Measurements from ENCODE around the gene TNNT3. TPM values are rescaled to one million over a fixed set of nuclear protein-coding genes. Genes with fewer than 3 reads are reported as not detected.
"Not testable (repeated sequence)": the region's sequence is repeated elsewhere in the genome, so short reads cannot be mapped to it uniquely, and the experiment has no call there.

The TNNT3 gene
- total RNA-seq, result not detected in 2 replicates

DNA sequence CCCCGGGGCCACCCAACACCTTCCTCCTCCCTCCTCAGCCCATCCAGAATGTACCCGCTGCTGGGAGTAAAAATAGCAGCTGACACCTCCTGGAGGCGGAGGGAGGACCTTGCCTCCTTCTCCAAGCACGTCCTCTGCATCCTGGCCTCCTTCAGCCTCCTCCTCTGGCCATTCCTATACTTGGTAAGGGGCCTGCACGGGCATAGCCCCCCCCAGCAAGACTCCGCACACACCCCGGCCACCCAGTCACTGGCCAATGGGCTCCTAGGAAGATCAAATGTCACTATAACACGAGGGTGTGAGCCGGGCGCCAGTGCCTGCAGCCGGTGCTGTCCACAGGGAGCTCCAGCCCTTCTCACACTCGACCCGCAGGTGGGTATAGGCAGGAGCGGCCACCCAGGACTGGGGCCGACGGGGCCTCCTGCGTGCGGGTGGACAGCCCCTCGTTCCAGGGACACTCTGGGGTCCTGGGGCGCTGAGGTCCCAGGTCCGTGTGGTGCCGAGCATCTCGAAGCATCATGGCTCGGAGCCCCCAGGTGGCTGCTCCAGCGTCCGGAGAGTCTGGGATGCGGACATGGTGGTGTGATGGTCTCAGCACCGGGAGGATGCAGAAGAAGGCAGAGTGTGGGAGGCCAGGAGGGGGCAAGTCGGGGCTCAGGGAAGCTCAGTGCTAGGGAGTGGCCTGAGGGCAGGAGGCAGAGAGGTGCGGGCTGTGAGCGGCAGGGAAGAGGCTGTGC is at the start of gene TNNT3:
Gene TNNT3, plus strand, starts transcription at position 313 of the 737 bp plus-strand sequence. CDS start 3,172 bp downstream, outside the sequence.
- DNase-seq, result no peak

DNA sequence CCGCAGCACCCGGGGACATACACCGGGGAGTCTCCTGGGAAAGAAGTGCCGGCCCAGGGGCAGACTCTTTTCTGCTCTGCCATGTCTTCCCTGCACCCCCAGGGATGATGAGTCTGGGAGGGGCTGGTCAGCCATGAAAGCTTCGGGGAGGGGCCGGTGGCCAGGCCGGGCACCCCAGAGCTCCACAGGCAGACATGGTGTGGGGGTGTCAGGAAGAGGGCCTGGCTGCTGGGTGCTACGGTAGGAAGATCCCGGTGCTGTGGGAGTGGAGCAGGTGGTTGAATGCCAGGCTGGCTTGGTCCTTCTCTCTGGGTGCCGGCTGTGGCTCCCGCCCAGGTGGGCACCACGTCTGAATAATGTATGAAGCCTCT is 49.2 kb upstream of the TNNT3 start:
- no peak for DNase-seq

DNA sequence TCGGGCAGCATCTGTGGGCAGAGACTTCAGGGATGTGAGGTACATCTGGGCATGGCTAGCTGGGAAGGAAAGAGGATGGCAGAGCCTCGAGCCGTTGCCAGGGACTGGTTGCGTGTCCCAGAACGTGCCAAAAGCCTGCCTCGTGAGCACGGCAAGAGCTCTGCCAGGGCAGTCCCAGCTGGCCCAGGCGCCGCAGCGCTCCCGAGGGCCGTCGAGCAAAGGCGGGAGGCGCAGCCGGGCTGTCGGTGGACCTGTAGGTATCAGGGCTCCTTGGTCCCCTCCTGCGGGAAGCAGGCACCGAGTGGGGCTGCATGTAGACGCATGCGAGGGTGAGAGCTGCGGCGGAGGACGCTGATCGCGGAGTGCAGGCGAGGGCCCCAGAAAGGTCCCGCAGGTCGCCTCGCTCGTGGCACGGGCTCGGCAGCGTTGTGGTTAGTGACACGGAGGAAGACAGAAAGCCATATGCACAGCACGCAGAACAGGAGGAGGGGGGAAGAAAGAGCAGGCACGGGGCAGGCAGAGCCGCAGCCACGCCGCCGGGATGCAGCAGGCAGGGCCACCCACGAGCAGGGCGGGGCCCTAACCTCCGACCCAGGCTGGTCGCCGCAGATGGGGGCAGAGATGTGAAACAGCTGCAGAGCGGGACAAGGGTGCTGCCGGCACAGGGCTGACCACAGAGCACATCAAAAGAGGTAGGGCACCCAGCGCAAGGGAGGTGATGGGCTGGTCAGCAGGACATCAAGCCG is 48.6 kb upstream of the TNNT3 start:
- DNase-seq, result no peak

DNA sequence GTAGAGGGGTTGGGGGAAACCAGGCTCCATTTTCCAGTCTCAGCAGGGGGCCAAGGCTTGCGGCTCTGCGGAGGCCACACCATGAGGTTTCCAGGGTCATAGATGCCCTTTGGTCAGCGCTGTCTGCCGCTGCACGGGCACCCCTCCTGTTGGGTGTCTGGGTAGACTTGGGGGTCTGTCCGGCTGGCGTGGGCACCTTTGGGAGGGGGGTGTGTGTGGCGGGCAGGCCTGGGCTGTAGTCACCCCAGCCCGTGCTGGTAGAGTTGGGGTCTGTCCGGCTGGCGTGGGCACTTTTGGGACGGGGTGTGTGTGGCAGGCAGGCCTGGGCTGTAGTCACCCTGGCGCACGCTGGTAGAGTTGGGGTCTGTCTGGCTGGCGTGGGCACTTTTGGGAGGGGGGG is 48.0 kb upstream of the TNNT3 start:
- no peak for DNase-seq

DNA sequence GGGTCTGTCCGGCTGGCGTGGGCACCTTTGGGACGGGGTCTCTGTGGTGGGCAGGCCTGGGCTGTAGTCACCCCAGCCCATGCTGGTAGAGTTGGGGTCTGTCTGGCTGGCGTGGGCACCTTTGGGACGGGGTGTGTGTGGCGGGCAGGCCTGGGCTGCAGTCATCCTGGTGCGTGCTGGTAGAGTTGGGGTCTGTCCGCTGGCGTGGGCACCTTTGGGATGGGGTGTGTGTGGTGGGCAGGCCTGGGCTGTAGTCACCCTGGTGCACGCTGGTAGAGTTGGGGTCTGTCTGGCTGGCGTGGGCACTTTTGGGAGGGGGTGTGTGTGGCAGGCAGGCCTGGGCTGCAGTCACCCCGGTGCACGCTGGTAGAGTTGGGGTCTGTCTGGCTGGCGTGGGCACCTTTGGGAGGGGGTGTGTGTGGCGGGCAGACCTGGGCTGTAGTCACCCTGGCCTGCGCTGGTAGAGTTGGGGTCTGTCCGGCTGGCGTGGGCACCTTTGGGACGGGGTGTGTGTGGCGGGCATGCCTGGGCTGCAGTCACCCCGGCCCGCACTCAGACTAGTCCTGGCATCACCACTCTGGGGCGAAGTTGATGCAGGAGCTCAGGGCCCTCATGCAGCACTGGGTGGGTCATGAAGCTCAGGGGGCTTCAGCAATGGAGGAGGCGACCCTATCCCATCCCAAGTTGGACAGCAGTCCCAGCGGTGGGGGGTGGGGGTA is 47.1 kb upstream of the TNNT3 start:
- DNase-seq, result no peak

DNA sequence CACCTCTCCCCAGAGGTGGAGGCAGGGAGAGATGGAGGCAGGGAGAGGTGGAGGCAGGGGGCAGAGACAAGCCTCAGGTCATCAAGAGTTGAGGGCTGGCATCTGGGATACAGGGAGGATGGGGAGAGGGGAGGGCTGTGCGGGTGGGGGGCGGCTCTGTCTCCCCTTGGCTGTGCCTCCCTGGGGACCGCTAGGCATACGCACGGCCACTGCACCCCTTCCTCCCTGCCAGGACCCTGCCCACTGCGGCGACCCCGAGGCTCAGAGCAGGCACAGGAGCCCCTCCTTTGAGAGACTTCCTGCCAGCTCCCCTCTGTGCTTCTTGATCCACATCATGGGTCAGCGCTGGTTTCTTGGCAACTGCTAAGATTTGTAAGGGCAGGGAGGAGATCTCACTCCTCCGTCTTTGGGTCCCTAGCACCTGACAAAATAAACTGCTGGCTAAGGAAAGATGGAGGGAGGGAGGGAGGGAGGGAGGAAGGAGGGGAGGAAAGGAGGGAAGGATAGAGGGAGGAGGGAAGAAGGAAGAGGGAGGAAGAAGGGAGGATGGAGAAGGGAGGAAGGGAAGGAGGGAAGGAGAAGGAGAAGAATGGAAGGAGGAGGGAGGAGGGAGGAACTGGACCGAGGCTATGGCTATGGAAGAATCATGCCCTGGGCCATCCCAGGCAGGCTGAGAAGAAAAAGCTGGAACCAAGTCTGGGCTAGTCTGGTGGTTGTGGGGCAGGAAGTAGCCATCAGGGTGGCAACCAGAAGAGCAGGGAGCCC is 46.3 kb upstream of the TNNT3 start:
- DNase-seq, result no peak

DNA sequence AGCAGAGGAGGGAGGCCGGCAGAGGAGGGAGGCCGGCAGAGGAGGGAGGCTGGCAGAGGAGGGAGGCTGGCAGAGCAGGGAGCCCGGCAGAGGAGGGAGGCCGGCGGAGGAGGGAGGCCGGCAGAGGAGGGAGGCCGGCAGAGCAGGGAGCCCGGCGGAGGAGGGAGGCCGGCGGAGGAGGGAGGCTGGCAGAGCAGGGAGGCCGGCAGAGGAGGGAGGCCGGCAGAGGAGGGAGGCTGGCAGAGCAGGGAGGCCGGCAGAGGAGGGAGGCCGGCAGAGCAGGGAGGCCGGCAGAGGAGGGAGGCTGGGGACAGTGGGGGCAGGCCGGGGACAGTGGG is 45.7 kb upstream of the TNNT3 start:
- DNase-seq, result not testable (repeated sequence)

DNA sequence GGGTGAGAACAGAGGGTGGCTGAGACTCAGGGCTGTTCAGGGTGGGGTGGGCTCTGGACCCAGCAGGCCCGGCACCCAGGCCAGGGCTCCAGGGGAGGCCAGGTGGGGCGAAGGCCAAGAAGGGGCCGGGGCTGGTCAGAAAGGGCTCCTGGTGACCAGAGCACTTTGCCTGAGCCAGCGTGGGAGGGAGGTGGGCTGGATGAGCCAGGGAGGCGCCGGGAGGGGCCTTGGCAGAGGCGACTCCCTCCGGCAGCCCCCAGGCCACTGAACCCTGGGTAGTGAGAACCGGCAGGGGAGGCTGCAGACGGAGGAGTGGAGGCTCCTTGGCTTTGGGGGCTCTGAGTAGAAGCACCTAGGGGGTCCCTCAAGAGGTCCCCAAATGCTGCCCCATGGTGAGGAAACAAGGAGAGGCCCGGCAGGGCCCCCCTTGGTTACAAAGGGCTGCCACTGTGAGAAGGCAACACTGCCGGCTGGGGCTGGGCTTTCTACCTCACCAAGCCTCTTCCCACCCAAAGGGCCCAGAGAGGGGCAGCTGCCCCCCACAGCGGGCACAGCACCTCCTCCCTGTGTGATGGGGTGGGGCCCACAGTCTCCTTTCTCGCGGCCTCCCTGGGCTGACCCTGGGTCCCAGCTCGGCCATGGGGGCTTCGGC is 44.9 kb upstream of the TNNT3 start:
- DNase-seq, result not testable (repeated sequence)

DNA sequence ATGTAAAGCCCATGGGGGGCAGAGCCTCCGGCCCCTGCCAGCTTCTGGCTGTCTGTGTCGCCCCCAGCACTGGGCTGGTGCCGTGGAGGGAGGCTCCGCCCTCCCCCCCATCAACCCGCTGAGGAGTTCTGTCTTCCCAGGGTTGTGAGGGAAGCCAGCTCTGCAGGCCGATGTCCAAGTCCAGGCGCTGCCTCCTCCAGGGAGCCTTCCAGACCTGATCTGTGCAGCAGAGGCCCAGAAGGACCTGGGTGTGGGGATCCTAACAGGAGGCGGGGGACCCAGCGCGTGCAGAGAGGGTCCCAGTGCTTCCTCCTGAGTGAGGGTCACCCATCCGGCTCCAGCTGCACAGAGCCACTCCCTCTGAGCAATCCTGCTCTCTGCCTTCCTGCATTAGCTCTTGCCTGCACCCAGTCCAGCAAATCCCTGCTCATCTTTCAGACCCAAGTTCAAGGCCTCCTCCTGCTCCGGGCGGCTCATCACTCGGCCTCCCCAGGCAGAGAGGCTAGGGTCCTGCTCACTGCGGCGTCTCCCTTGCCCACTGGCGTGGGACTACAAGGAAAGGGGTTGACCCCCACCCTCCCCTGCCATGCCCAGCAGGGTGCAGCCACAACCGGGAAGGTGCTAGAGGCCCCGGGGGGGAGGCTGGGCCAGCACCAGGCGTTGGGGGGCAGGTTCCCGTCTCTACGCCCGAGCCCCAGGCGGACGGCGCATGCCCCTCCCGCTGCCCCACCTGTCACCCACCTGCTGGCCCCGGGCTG is 44.2 kb upstream of the TNNT3 start:
- no peak for DNase-seq

DNA sequence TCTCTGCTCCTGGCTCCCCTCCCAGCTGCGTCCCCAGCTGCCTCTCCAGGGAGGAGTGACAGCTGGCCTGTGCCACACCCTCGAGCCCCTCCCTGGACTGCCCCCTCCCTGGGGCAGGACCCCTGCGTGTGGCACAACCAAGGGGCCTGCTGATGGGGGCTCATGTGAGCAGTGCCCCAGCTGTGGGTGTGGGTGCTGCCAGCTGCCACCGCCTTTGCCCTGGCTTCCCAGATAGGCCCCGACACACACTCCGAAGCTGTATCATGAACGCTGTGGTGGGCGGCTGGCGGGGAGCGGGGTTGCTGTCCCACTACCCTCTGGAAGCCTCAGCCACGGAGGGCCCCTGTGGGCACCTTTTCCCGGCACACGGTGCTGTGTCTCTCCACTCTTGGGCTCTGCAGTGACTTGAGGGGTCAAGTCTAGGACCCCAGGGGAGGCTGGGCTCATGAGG is 43.6 kb upstream of the TNNT3 start:
- not testable (repeated sequence) for DNase-seq

DNA sequence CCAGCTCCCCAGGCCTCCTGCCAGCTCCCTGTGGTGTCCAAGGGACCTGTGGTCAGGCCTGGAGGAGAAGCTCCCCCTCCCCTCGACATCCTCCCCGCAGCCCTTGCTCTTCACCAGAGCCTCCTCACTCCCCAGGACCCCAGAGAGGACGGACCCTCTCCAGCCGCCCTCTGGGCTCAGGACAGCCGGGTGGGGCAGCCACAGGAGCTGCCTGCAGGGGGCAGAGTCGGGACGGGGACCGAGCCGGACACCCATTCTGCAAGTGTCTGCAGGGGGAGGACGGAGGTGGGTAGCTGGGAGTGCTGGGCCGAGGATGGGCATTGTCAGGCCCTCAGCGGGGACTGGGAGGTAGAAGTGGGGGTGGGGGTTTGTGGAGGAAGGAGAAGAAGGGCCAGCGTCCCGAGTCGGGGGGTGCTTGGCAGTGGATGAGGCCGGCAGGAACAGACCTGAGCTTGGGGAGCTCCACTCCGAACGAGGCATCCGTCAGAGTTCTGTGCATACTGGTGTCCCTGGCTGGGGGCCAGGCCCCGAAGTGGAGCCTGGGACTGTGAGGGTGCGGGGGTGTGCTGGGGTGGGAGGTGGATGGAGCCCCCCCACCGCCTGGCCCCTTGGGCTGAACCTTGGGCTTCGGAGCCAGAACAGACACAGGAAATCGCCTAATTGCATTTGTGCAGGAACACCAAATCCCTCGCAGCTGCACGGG is 43.0 kb upstream of the TNNT3 start:
- DNase-seq, result peak; percentile 67

DNA sequence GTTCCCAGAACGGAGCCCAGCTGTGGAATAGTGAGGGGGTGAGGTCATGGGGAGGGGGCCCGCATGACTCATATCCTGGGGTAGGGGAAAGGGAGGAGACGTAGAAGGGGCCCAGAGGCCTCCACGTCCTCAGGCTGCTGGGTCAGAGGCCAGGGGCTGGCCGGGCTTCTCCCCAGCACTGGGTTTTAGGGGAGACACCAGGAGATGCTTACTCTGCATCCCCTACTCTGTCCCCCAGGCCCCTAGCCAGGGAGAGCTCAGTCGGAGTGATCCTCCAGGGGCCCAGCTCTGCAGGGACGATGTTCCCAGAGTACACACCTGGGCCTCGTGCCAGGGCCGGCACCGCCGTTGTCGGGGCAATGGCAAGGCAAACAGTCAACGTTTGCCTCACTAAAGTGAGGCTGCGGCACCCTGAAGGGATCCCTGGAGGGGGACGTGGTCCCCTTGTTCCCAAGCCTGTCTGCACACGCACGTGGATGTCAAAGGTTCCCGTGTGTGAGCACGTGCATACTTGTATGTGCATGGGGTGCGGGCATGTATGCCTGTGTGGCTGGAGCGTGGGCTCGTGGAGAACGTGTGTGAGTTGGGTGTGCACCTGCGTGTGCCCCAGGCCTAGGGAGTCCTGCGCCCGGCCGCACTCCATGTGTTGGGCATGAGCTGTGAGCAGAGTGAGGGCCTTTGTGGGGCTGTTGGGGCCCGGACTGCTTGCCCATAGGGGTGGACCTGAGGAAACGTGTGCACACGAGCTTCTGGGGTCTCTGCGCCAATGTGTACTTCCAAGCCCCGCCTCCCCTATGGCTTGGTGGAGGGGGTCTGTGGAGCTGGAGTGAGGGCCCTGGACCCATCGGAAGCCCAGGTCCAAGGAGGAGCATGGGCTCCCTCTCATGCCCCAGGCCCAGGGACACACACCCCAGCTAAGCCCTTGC is 42.0 kb upstream of the TNNT3 start:
- no peak for DNase-seq

DNA sequence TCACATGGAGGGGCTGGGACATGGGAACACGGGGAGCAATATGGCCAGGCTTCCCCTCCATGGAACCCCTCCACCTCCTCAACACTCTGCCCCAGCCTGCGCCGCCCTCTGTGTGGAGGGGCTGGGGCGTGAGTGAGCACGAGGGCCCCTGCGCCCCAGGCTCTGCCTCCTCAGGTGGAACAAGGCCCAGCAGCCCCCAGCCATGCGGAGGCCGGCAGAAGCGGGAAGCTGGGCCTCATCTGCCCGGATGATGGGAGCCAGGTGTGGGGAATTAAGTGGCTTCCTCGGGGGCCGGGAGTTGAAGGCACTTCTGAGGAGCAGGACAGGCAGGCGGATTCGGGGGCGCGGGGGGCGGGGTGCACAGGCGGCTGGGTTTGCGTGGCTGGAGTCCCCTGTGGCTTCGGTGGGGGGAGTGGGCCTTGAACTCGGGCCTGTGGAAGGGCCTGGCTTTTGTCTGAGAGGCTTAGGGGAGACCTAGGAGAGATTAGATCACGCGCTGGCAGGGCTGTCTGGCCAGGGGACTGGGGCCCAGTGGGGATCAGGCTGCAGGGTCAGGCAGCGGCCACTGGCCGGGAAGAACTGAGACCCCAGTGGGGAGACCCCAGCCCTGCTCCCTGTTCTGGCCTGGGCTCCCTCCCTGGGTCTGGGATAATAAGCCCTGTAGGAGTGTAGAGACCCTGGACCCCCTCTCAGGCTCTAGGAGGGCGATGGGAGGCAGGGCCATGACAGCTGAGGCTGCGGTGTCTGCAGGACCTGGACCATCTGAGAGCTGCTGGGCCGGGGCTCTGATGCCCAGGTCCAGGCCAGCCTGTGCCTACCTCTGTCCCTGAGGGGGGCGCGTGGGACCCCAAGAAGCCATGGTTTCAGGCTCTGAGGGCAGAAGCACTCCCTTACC is 41.1 kb upstream of the TNNT3 start:
- no peak for DNase-seq

DNA sequence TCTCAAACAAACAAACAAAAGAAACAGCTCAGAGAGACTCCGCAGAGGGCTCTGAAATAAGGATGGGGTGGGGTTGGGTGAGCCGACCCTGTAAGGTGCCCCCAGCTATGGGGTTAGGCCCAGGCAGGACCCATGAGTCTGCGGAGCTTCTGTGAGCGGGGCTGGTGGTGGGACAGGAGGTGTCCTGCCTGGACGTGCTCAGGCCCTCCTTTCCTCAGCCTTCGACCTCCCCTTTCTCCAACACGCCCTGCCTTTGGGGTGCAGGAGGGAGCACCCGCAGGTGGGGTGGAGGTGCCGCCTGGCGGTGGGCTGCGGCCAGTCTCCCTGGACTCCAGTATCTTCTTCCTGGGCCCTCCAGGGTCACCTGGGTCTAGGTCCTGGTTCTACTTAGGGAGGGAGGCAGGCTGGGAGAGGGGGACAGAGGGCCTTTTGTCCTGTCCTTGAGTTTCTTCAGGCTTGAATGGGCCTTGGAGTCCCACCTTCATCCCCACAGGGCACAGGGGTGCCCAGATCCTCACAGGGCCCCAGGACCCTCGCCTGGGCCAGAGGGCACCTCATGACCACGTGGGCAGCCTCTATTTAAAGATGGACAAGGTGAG is 40.1 kb upstream of the TNNT3 start:
- no peak for DNase-seq

DNA sequence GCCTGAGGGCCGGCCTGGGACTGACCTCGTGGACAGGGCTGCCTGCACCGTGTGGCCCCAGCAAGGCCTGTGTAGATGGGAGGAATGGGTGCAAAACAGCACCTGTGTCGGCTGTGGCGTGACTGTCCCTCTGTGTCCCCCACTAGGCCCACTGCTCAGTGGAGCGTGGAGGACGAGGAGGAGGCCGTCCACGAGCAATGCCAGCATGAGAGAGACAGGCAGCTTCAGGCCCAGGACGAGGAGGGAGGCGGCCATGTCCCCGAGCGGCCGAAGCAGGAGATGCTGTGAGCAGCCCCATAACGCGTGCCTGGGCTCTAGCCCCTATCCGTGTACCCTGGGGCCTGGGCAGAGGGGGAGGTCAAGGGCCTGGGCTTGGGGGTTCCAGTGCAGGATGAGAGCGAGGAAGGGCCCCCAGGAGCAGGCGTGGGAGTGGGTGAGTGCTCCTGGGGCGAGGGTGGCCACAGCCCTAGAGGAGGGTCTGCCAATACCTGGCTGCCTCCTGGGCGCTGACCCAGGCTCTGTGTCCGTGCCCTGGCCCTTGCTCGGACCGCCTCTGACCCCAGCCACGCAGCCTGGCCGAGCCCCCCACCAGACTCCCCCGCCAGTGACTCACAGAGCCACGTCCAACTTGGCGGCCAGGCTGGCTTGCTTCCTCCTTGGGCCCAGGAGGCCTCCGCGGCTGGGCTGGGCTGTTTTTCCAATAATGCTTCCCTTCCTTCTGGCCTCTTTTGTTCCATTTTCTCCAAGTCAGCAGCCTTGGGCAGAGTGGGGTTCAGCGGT is 39.4 kb upstream of the TNNT3 start:
- peak; percentile 39 for DNase-seq

DNA sequence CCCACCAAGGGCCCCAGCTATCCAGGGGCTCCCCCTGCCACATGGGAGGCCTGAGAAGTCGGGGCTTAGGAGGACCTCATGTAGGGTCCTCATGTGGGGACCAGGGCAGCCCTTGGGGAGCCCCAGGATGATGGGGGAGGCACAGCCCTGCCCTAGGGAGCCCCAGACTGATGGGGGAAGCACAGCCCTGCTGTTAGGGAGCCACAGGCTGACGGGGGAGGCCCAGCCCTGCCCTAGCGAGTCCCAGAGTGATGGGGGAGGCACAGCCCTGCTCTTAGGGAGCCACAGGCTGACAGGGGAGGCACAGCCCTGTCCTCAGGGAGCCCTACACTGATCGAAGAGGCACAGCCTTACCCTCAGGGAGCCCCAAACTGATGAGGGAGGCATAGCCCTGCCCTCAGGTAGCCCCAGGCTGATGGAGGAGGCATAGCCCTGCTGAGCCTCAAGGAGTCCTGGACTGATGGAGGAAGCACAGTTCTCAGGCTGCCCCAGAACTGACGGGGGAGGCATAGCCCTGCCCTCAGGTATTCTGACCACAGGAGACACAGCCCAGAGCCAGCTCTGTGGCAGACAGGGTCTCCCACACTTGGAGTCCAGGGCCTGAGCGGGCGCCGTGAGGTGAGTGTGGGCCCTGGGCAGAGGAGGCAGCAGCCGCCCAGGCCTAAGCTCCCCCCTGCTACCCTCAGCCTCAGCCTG is 38.6 kb upstream of the TNNT3 start:
- DNase-seq, result no peak
